Activated CD4-positive, CD25-positive, alpha-beta regulatory T cell treated with anti-CD3 and anti-CD28 coated beads, Interleukin-2, amount 50 U/mL, for 72 hours (primary cell): ENCODE results near the gene AKAP9.
"Not testable (repeated sequence)": the region's sequence is repeated elsewhere in the genome, so short reads cannot be mapped to it uniquely, and the experiment has no call there.

ENCODE experiments used
- DNase-seq: peaks from one replicate; pipeline ENCODE4 v3.0.0; 2021

The AKAP9 gene

DNA sequence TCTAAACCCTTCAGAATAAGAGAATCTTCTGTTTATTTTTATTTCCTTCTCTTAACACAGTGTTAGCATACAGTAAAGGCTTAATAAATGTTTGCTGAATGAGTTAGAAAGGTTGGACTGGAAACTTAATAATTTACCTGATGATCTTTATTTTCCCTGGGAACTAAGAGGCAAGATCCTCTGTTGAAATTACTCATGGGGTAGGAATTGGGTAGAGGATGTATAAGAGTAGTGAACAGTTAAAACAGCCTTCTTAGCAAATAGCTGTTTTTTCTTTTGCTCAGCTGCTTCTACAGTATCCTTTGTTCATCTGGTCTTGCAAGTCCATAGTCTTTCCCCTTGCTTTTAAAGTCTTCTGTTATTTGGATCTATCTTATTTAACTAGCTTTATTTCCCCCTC lies 80.0 kb downstream of the AKAP9 start:
- no peak for DNase-seq

DNA sequence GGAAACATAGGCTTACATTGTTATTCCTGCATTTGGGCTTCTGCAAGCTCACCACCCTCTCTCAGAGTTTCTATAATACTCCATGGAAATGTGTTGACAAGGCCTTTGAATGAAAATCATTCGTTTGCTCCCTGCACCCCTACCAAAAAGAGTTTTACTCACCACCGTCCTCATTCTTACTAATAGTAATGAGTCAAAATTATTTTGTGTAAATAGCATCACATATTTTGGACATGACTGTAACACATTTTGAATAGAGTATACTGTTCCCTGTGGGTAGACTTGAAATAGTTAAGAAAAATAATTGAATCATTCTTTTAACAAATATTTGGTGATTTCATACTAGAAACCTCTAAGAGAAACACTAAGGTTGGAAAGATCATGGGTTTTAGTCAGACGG lies 84.6 kb downstream of the AKAP9 start:
- DNase-seq = no peak

DNA sequence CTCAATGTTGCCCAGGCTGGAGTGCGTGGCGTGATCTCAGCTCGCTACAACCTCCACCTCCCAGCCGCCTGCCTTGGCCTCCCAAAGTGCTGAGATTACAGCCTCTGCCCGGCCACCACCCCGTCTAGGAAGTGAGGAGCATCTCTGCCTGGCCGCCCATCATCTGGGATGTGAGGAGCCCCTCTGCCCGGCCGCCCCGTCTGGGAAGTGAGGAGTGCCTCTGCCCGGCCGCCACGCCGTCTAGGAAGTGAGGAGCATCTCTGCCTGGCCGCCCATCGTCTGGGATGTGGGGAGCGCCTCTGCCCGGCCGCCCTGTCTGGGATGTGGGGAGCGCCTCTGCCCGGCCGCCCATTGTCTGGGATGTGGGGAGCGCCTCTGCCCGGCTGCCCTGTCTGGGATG lies 86.0 kb downstream of the AKAP9 start:
- DNase-seq = not testable (repeated sequence)

DNA sequence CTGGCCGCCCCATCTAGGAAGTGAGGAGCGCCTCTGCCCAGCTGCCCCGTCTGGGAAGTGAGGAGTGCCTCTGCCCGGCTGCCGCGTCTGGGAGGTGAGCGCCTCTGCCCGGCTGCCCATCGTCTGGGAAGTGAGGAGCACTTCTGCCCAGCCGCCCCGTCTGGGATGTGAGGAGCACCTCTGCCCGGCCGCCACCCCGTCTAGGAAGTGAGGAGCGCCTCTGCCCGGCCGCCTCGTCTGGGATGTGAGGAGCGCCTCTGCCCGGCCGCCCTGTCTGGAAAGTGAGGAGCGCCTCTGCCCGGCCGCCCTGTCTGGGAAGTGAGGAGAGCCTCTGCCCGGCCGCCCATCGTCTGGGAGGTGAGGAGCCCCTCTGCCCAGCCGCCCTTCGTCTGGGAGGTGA lies 86.5 kb downstream of the AKAP9 start:
- not testable (repeated sequence) for DNase-seq

DNA sequence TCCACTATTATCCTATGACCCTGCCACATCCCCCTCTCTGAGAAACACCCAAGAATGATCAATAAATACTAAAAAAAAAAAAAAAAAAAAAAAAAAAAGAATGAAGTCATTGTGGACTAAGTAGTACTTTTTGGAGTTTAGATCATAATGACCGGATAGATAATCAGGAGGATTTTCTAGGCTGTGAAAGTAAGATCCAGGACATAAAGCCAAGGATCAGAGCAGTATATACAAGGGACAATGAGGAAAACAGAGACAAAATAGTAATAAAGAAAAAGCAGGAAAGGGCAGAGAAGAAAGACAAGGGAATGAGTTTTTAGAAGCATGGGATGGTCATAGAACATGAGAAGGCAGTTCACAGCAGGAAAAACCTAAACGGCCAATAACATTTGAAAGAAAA lies 87.6 kb downstream of the AKAP9 start:
- DNase-seq = no peak

DNA sequence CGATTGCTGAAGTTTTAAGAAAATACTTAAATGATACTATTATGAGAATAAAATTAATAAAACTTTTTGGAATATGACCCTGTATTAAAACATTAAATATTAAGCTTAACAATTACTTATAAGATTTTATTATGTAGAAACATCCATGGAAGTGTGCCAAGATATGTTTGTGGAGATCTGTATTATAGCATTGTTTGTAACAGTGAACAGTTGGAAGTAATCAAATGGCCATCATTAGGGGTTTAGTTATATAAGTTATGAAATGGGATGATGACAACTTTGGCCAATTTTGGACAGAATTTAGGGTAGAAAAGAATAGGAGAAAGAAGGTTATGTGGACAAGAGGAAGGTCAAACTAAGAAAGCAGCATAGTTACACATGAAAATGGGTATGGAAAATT lies 88.0 kb downstream of the AKAP9 start:
- DNase-seq = no peak

DNA sequence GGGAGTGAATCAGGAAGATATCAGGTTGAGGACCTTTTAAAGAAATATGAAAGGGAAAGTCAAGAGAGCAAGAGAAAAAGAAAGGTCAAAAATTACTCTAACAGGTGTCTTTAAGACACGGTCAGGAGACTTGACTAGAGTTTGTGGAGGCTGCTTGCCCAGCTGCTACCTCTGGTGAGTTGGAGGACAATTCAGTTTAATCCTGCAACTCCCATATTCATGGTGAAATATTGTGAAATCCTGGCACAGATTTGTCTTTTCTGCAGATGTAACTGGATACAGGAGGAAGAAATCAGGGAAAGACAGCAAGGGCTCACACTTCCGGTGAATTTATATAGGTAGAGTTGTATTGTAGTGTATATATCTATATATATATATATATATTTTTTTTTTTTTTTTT lies 93.5 kb downstream of the AKAP9 start:
- no peak for DNase-seq

DNA sequence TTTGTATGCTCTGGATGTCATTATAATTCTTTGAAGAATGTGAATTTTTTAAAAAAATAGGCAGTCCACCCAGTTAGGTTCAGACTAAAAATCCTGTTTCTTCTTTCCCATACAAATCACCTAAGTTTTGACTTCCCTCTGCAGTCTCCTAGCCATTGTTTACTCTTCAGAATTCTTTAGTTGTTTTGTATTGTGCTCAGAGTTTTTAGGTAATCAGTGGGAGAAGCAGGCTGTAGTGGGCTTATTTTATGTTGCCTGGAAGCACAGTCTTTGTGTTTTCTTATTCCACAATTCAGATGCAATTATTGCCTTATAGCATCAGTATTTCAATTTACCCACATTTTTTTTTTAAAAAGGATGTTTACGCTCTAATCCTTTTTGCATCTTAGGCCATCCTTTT lies 94.9 kb downstream of the AKAP9 start:
- no peak for DNase-seq

DNA sequence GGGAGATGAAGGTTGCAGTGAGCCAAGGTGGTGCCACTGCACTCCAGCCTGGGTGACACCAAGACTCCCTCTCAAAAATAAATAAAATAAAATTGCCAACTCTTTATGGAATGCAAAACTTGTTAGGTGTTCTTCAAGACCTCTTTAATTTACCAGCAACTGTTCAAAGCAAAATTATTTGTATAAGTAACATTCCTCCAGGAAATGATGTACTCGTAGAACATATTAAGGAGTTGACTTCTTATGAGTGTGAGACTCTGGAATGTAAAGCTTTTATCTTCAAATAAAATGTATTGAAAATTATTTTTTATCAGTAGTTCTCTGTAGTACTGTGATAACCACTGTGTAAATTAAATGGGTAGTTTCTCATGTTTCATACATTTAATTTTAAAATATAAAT lies 99.2 kb downstream of the AKAP9 start:
- DNase-seq = no peak

DNA sequence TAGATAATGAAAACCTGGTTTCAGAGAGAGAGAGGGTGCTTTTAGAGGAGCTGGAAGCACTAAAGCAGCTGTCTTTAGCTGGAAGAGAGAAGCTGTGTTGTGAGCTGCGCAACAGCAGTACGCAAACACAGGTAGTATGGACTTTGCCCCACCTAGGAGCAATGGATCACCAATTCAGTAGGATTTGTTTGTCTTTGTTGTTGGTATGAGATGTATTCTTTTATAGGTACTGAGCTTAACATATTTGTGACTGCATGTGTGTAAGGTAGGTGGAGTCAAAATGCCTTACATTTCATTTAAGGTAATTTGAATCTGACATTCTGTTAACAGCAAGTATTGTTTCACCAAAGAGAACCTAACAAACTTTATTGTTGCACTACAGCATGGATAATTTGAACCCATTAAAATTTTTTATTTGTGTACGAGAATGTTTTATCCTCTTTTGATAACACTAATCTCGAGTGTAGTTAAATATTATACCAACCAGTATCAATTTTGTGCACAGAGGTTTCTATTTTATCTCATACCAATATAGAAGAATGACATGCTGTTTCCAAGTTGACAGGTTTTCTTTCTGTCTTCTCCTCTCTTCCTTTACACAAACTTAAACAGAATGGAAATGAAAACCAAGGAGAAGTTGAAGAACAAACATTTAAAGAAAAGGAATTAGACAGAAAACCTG lies 101.5 kb downstream of the AKAP9 start:
- no peak for DNase-seq

DNA sequence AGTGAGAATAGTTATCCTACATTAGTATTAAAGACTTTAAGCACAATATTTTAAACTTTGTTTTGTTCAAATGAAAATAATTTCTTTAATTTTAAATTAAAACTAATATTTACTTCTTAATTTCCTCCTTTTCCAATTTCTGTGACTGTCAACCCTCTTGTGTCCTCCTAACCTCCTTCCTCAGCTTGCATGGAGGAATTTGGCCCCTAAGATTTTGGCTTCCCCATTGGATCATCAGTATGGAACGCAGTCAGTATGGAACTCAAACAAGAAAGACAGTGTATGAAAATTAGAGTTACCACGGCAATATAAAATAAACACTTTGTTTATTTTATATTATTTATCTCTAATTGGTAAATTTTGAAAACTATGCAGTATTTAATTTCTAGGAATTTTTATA lies 102.4 kb downstream of the AKAP9 start:
- DNase-seq = no peak

DNA sequence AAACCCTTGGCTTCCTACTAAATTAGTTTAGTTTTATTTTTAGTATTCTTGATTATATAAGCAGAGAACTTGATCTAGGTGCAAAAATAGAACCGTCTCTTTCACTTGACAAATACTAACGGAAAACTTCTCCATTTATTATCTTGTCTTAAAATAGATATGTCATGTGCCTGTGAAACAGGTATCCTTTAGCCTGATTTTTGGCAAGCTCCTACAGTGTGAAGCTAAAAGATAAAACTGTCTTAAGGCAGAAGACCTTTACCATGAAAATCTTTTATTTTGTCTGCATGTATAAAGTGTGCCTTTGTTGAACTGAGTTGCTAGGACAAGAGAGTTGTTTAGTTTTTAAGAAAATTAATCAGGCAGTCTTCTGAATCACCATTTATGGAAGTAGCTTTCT lies 103.0 kb downstream of the AKAP9 start:
- no peak for DNase-seq

DNA sequence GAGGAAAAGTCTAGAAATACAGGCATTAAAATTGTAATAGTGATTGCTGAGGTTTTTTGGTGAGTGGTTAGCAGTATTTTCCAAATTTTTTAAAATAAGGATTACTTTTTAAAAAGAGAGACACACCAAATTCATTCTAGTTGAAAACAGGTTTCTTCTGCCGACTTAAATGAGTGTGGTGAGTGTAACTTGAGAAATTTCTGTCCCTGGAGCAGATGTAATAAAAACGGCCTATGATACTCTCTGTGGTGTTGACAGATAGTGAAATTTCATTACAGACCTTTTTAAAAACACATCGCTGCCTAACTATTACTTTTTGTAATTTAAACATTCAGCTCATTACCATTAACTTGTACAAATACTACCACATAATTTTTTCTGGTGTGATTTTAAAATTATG lies 103.5 kb downstream of the AKAP9 start:
- no peak for DNase-seq

DNA sequence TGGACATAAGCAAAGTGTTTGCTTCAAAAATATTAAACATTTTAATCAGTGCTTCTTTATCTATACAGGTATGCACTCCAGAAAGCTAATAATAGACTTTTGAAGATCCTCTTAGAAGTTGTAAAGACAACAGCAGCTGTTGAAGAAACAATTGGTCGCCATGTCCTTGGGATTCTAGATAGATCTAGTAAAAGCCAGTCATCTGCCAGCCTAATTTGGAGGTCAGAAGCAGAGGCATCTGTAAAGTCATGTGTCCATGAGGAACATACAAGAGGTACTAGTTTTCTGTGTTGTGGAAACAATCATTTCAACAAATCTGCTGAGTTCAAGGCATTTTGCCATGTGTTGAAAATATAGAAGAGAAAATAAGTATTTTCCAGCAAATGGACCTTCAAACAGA lies 104.3 kb downstream of the AKAP9 start:
- DNase-seq = no peak

DNA sequence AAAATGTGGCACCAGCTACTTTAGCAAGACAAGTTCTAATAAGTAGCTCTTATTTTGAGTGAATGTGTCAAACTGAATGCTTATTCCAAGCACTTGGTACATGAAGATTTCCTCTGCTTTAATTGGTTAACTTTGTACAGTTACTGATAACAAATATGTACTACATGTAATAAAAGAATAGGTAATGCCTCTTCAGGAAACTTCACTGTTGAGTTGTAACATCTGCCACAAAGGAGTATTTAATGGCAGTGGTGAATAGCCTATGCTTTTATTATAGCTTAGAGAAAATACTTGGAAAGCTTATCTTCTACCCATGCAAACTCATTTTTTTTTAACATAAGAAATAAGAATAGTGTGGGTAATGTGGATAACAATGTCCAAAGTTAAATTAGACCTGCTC lies 111.0 kb downstream of the AKAP9 start:
- DNase-seq = no peak

DNA sequence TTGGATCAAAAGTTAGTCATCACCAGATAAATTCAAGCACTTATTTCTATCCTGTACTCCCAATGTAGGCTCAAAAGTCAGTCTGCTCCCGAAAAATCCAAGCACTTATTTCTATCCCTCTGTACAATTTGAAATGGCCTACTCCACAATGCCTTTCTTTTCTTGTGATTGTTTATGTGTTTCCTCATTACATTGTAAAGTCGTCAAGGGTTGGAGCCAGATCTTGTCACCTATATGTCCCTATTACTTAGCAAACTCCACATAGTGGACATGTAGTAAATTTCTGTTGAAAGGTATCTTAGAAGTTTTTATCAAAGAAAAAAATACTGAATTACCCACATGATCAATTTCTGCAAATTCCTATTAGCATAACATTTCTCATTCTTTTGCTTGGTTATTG lies 111.5 kb downstream of the AKAP9 start:
- no peak for DNase-seq

DNA sequence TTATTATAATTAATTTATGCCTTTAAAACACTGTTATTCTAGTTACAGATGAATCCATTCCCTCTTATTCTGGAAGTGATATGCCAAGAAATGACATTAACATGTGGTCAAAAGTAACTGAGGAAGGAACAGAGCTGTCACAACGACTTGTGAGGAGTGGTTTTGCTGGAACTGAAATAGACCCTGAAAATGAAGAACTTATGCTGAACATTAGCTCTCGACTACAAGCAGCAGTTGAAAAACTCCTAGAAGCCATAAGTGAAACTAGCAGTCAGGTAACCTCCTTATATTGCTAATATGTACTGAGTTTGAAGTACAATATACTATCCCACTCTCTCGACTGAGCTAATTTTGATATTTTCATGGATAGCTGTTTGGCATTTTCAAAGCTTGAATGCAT lies 112.0 kb downstream of the AKAP9 start:
- DNase-seq = no peak

DNA sequence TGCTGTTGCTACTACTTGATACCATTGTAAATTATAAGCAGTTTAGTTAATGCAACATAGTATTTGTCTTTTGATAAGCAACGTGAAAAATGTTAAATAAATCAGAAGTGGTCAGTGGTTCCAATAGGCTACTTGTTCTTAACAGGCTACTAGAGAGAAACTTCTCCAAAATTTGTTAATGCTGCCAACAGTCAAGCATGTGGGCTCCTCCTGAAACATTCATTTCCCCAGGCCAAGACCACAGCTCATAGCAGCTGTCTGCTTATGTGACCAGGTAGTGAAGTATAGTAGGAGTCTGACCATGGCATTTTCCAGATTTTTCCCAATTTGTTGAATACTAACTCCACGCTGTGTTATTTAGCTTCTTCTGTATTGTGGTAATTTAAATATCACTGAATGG lies 112.7 kb downstream of the AKAP9 start:
- DNase-seq = no peak

DNA sequence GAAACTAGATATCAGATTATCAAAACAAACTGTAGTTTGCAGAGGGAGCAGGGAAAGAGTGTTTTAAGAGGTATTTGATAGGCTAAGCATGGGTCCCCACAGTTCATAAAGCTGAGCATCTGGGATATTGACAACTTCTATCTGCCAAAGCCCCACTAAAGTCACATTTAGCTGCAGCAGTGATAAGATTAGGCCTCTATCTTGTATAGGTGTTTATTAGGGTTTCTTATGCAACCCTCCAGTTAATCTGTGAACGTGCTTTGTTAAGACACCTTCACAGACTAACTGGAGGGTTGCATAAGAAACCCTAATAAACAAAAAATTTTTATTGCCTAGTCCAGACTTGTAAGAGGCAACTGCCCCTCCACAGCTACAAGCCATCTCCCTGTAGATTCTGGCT lies 115.6 kb downstream of the AKAP9 start:
- DNase-seq = no peak

DNA sequence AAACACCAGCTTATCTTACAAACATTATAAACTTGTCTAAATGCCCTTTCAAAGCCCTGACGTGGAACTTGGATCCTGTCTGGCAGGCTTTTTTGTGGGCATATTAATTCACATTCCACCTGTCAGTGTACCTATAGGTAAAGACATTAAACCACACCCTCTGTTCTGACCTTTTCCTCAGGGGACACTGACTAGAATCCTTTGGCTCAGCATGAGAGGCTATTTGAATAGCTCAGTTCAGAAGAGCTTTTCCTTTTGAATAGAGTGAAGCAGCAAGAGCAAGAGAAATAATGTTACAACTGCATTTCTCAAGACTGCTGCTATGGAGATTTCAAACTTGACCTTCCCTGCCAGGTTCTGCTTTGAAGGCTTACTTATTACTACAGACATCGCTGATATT lies 116.7 kb downstream of the AKAP9 start:
- no peak for DNase-seq

DNA sequence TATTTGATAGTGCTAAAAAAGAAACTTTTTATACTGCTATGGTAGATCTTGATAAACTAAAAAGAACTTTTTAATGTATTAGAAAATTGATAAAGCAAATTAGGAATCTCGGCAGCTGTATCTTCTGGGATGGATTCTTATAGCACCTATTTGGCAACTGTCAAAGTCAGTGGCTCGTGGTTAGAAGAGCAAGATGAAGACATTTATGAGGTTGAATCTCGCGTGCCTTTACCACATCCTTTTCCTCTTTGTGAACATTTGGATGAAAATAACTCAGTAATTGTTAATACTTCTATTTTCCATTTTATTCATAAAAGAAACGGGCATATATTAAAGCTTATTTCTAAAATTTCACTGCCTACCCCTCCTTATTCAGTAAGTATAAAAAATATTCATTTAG lies 117.4 kb downstream of the AKAP9 start:
- no peak for DNase-seq

DNA sequence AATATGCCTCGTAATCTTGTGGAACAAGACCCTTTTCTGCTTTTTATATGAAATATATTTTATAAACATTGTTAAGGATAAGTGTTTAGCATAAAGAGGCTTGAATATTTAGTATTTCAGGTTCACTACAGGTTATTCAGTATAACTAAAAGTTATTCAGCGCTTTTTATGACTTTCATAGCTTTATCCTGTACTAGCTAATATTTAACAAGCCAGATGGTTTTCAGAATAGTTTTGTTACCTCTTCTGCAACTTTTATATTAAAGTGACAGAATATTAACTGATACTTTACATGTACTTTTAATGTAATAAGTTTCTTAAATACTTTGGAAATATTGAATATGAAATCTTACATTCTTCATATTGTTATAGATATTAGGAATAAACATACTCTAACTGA lies 118.2 kb downstream of the AKAP9 start:
- DNase-seq = no peak

DNA sequence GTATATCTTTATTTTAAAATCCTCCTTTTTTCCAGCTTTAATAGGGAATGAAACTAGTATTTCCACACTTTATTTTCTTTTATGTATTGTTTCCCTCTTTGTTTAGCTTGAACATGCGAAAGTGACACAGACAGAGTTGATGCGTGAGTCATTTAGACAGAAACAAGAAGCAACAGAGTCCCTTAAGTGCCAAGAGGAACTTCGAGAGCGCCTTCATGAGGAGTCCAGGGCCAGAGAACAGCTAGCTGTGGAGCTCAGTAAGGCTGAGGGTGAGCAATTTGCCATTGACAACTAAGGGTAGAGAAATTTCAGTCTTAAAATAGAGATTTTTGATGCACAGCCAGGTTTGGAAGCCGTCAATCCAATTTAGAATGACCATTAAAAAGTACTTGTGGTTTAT lies 120.5 kb downstream of the AKAP9 start:
- DNase-seq = no peak

DNA sequence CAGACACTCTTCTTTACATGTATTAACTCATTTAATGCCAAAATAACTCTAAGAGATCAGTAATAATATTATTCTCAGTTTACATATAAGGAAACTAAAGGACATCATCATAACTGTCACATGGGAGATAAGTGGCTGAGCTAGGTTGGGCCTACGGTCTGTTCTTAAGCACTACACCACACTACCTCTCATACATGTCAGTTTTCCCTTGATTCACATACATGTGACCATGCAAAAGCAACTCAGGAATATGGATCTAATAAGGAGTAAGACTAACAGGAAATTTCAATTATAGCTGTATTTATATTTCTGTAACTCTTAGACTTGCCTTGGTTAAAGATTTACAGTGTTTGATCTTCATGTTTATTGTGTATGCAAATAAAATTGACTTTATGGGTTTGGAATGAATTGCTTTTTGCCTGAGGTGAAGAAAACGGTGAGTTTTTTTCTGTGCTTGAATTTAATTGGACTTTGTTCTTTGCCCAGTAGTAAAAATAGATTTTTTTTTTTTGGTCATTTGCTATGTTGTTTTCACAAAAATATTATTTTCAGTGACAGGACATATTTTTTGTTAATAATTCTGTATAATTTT lies 123.9 kb downstream of the AKAP9 start:
- no peak for DNase-seq

DNA sequence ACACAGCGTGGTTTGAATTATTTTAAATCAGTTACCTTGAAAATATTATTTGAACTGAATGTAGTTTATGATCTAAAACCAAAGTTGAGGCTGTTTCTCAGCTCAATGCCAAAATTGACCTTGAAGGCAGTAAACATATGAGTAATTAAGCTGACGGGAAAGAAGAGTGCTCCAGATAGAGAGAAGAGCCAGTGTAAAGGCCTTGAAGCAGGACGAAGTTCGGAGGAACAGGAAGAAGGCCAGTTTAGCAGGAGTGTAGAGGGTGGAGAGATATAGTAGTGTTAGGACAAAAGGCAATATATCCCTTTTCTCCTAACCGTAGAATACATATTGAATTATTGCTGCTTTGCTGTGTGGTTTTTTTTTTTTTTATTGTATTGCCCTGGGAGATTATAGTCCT lies 130.4 kb downstream of the AKAP9 start:
- DNase-seq = no peak
